Vagina (tissue), 2 donors: Measurements from ENCODE around the gene ANKRD45. TPM values are rescaled to one million over a fixed set of nuclear protein-coding genes. Genes with fewer than 3 reads are reported as not detected.
"Not testable (repeated sequence)": the region's sequence is repeated elsewhere in the genome, so short reads cannot be mapped to it uniquely, and the experiment has no call there.

Experiments used
- DNase-seq, 2 donors: peaks; one replicate each; pipeline ENCODE4 v3.0.0-alpha.2; 2017; ENCODE audit errors: extremely low spot score in 2 of 2
- H3K27ac ChIP-seq: fragments of 200-600 bp; sonication (generic); one replicate; pipeline ENCODE4 v1.5.1; 2019
- H3K27me3 ChIP-seq: fragments of 200-600 bp; sonication (generic); one replicate; pipeline ENCODE4 v1.5.1; 2019
- H3K36me3 ChIP-seq, 2 donors: fragments of 200-600 bp; sonication (generic); one replicate each; pipeline ENCODE4 v1.5.1; 2017 to 2019
- H3K4me1 ChIP-seq: fragments of 200-600 bp; sonication (generic); one replicate; pipeline ENCODE4 v1.5.1; 2019
- H3K4me3 ChIP-seq, 2 donors: fragments of 200-600 bp; sonication (generic); 1 replicate in 1 of 2; 2 replicates in 1 of 2; pipeline ENCODE4 v1.5.1; 2016 to 2019
- H3K9me3 ChIP-seq: fragments of 200-600 bp; sonication (generic); one replicate; pipeline ENCODE4 v1.5.1; 2019
- POLR2A ChIP-seq, 2 donors: fragments of 450-650 bp; IDR thresholded peaks; one replicate each; pipeline ENCODE4 v1.6.1; 2017; ENCODE audit warnings: antibody characterized with exemption in 2 of 2, mild to moderate bottlenecking in 2 of 2, moderate library complexity in 2 of 2
- POLR2AphosphoS5 ChIP-seq, 2 donors: sonication (generic); formaldehyde crosslinking; IDR thresholded peaks; one replicate each; pipeline ENCODE4 v1.9.0; 2017; ENCODE audit warnings: antibody characterized with exemption in 2 of 2, mild to moderate bottlenecking in 2 of 2, low read depth in 1 of 2; ENCODE audit not compliant: insufficient read depth in 1 of 2
- intact Hi-C: fragments of 100-400 bp; cut with DNase I; formaldehyde crosslinking; loops from one replicate; pipeline ENCODE4 v1.15.1; 2023
- total RNA-seq: library from RNA; depleted of rRNA; stranded (reverse); fragments of >200 nt; gene quantifications from one replicate; pipeline ENCODE4 v1.2.3, GENCODE V29; 2016
- TF ChIP-seq, protein P1 (sequence below), 3 experiments: fragments of 450-650 bp in 2 of 3; fragments of 200-600 bp in 1 of 3; sonication (generic) in 1 of 3; IDR thresholded peaks; one replicate each; pipeline ENCODE4 v1.5.1; 2017 to 2019; ENCODE audit warnings: antibody characterized with exemption in 3 of 3, mild to moderate bottlenecking in 2 of 3, moderate library complexity in 2 of 3

ANKRD45 gene
- total RNA-seq, 1 donor from 2014 or later = not detected

DNA sequence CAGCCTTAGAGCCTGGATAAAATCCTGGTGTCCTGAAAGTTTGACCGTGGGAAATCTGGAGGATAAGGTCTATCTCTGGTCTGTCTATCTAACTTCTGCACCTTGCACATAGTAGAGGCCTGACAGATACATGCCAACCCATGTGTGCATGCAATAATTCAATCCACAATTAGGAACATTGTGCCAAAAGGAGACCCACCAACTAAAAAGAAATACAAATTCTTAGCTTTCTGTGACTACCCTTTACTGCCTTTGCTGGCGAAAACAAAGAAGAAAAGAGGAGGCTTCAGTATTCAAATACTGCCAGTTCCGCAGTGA is 44.7 kb upstream of the ANKRD45 start:
- intact Hi-C loops = no loop called here
- Histone ChIP-seq H3K27me3 (no peaks in the 10 kb centered on the region), H3K4me3 (peak overlapping the region; percentile 85 to 87), H3K4me1 (peaks cover 32% of the 10 kb centered on the region), H3K27ac (peak overlapping the region; percentile 80), H3K9me3 (no peaks in the 10 kb centered on the region), H3K36me3 (no peaks in the 10 kb centered on the region)
- DNase-seq = no peak
- TF ChIP-seq, protein P1, sequence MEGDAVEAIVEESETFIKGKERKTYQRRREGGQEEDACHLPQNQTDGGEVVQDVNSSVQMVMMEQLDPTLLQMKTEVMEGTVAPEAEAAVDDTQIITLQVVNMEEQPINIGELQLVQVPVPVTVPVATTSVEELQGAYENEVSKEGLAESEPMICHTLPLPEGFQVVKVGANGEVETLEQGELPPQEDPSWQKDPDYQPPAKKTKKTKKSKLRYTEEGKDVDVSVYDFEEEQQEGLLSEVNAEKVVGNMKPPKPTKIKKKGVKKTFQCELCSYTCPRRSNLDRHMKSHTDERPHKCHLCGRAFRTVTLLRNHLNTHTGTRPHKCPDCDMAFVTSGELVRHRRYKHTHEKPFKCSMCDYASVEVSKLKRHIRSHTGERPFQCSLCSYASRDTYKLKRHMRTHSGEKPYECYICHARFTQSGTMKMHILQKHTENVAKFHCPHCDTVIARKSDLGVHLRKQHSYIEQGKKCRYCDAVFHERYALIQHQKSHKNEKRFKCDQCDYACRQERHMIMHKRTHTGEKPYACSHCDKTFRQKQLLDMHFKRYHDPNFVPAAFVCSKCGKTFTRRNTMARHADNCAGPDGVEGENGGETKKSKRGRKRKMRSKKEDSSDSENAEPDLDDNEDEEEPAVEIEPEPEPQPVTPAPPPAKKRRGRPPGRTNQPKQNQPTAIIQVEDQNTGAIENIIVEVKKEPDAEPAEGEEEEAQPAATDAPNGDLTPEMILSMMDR (IDR thresholded peaks at IDR 0.05) = no peak
- TF ChIP-seq POLR2A (IDR thresholded peaks at IDR 0.05) (no peak), POLR2AphosphoS5 (IDR thresholded peaks at IDR 0.05; ENCODE audit: insufficient read depth in 1 of 2, low read depth in 1 of 2) (no peak)

DNA sequence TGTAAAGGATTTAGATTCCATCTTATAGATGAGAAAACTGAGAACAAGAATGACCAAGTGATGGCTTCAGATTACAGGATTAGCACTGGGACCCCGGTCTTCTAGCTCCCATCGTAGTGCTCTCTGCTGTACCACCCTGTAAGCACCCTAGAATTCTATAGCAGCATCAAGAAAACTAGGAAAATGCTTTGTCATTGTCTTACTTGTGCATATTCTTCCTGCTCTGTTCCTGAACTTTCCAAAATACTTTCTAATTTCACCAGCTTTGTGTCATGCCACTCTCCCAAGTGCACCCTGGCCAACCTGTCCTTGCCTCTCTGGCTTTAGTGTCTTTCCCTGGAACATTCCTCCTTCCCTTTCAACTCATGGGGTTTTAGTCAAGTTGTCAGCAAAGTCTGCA is 39.1 kb upstream of the ANKRD45 start:
- H3K27ac ChIP-seq = no peak overlapping the region
- intact Hi-C loops = no loop called here
- no peak overlapping the region for H3K4me3 ChIP-seq
- TF ChIP-seq POLR2AphosphoS5 (IDR thresholded peaks at IDR 0.05; ENCODE audit: insufficient read depth in 1 of 2, low read depth in 1 of 2) = no peak
- TF ChIP-seq, protein P1 (IDR thresholded peaks at IDR 0.05) = no peak
- TF ChIP-seq POLR2A (IDR thresholded peaks at IDR 0.05) = no peak
- no peaks in the 10 kb centered on the region for H3K4me1 ChIP-seq
- no peaks in the 10 kb centered on the region for H3K27me3 ChIP-seq
- DNase-seq = no peak
- H3K36me3 ChIP-seq = no peaks in the 10 kb centered on the region
- H3K9me3 ChIP-seq = no peaks in the 10 kb centered on the region

DNA sequence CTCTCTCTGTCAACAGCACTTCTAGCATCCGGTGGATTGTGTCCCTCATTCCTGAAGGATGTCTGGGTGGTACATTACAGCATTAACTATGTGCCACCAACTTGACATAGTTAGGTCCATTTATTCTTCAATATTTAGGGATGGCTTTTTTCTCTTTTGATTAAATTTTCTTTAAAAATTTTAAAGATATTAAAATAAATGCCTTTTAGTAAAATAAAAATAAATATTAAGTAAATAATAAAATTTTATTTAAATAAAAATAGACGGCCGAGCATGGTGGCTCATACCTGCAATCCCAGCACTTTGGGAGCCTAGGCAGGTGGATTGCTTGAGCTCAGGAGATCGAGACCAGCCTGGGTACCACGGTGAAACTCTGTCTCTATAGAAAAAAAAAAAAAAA is 35.5 kb upstream of the ANKRD45 start:
- TF ChIP-seq, protein P1 (IDR thresholded peaks at IDR 0.05) = no peak
- TF ChIP-seq POLR2A (IDR thresholded peaks at IDR 0.05) (no peak), POLR2AphosphoS5 (IDR thresholded peaks at IDR 0.05; ENCODE audit: insufficient read depth in 1 of 2, low read depth in 1 of 2) (no peak)
- H3K27me3 ChIP-seq = no peaks in the 10 kb centered on the region
- H3K27ac ChIP-seq = no peak overlapping the region
- no peak overlapping the region for H3K4me3 ChIP-seq
- no peaks in the 10 kb centered on the region for H3K4me1 ChIP-seq
- no peak for DNase-seq
- no peaks in the 10 kb centered on the region for H3K9me3 ChIP-seq
- intact Hi-C loops = no loop called here
- no peaks in the 10 kb centered on the region for H3K36me3 ChIP-seq

DNA sequence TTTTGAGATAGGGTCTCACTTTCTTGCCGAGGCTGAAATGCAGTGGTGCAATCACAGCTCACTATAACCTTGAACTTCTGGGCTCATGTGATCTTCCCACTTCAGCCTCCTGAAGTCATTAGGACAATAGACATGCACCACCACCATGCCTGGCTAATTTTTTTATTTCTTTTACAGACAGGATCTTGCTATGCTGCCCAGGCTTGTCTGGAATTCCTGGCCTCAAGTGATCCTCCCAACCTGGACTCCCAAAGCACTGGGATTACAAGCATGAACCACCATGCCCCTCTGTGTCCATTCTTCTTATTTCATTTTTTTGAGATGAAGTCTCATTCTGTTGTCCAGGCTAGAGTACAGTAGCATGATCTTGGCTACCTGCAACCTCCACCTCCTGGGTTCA is 33.1 kb upstream of the ANKRD45 start:
- H3K27me3 ChIP-seq = no peaks in the 10 kb centered on the region
- TF ChIP-seq, protein P1 (IDR thresholded peaks at IDR 0.05) = no peak
- TF ChIP-seq POLR2A (IDR thresholded peaks at IDR 0.05) (no peak), POLR2AphosphoS5 (IDR thresholded peaks at IDR 0.05; ENCODE audit: insufficient read depth in 1 of 2, low read depth in 1 of 2) (no peak)
- H3K4me1 ChIP-seq = no peaks in the 10 kb centered on the region
- no peaks in the 10 kb centered on the region for H3K36me3 ChIP-seq
- no peak overlapping the region for H3K4me3 ChIP-seq
- no peaks in the 10 kb centered on the region for H3K9me3 ChIP-seq
- no peak for DNase-seq
- no peak overlapping the region for H3K27ac ChIP-seq
- intact Hi-C loops = no loop called here

DNA sequence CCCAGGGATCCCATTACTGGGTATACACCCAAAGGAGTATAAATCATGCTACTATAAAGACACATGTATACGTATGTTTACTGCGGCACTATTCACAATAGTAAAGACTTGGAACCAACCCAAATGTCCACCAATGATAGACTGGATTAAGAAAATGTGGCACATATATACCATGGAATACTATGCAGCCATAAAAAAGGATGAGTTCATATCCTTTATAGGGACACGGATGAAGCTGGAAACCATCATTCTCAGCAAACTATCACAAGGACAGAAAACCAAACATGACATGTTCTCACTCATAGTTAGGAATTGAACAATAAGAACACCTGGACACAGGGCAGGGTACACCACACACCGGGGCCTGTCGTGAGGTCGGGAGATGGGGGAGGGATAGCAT is 31.6 kb upstream of the ANKRD45 start:
- H3K9me3 ChIP-seq, H3K27ac ChIP-seq, H3K4me3 ChIP-seq, intact Hi-C loops, H3K4me1 ChIP-seq, DNase-seq, H3K27me3 ChIP-seq, H3K36me3 ChIP-seq: not testable (repeated sequence)

DNA sequence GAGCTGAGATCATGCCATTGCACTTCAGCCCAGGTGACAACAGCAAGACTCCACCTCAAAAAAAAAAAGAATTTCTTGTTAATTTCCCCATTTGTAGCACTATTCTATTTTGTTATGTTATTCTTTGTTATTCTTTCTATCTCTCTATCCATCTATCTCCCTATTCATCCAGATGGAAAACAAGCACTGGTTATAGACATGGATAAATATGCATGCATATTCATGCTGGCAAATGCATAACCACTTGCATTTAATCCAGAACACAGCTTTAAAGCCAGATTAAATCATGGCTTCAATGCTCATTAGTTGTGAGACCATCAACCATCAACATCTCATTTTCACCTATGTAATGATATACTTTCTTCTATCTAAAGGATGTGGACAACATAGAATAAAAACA is 23.6 kb upstream of the ANKRD45 start:
- H3K36me3 ChIP-seq = no peaks in the 10 kb centered on the region
- TF ChIP-seq, protein P1 (IDR thresholded peaks at IDR 0.05) = no peak
- no peak for TF ChIP-seq POLR2A (IDR thresholded peaks at IDR 0.05)
- TF ChIP-seq POLR2AphosphoS5 (IDR thresholded peaks at IDR 0.05; ENCODE audit: insufficient read depth in 1 of 2, low read depth in 1 of 2) = no peak
- intact Hi-C loops = no loop called here
- H3K27me3 ChIP-seq = no peaks in the 10 kb centered on the region
- no peaks in the 10 kb centered on the region for H3K9me3 ChIP-seq
- no peak overlapping the region for H3K4me3 ChIP-seq
- no peaks in the 10 kb centered on the region for H3K4me1 ChIP-seq
- H3K27ac ChIP-seq = no peak overlapping the region
- no peak for DNase-seq
